A673 (cell line): ENCODE measurements around the gene PCNX3.

Source experiments
- CTCF ChIP-seq: fragments of 300-800, 200-600 bp; sonication (generic); conservative IDR thresholded peaks from 2 replicates; pipeline ENCODE4 v1.5.1; 2017; ENCODE audit warnings: low read depth, mild to moderate bottlenecking, antibody characterized with exemption, low read length, moderate library complexity, mixed read lengths
- EZH2 ChIP-seq: fragments of 200-600 bp; sonication (generic); IDR thresholded peaks from 2 replicates; pipeline ENCODE4 v1.6.1; 2017; ENCODE audit warnings: borderline replicate concordance, low read depth, mild to moderate bottlenecking, mixed read lengths, antibody characterized with exemption, low read length; ENCODE audit not compliant: poor library complexity, severe bottlenecking

- TF ChIP-seq EZH2 (no peak), CTCF (no peak)
Measured at GRCh38 chr11:65619281-65619928, 3.8 kb downstream of the PCNX3 start.
